GM19025 (cell line): ENCODE results near the gene CXCR6.
A peak's percentile ranks its signal among the peaks of the same experiment; 100 is the strongest.
"Not testable (repeated sequence)": the region's sequence is repeated elsewhere in the genome, so short reads cannot be mapped to it uniquely, and the experiment has no call there.

ENCODE experiments used
- ATAC-seq: cut with Tn5 transposase; IDR thresholded peaks from one replicate; pipeline ENCODE4 v1.9.1; 2021; ENCODE audit warnings: mild to moderate bottlenecking, low read depth, moderate library complexity; ENCODE audit not compliant: unreplicated experiment

CXCR6 gene

GRCh38 chr3:45985532-45986302, 42.5 kb downstream of the CXCR6 start:
- no peak for ATAC-seq

GRCh38 chr3:45986303-45986982, 43.2 kb downstream of the CXCR6 start:
- no peak for ATAC-seq

GRCh38 chr3:45987368-45988291, 44.4 kb downstream of the CXCR6 start:
- no peak for ATAC-seq

GRCh38 chr3:45988362-45988761, 45.1 kb downstream of the CXCR6 start:
- no peak for ATAC-seq

- no peak for ATAC-seq
Measured at GRCh38 chr3:45988804-45989203, 45.5 kb downstream of the CXCR6 start.

GRCh38 chr3:45990181-45990580, 46.9 kb downstream of the CXCR6 start:
- ATAC-seq = no peak

- ATAC-seq = no peak
Measured at GRCh38 chr3:45991341-45991740, 48.1 kb downstream of the CXCR6 start.

- ATAC-seq = no peak
Measured at GRCh38 chr3:45992133-45992729, 49.0 kb downstream of the CXCR6 start.

- no peak for ATAC-seq
Measured at GRCh38 chr3:45992821-45993221, 49.6 kb downstream of the CXCR6 start.

- no peak for ATAC-seq
Measured at GRCh38 chr3:45993421-45994027, 50.3 kb downstream of the CXCR6 start.

- ATAC-seq = no peak
Measured at GRCh38 chr3:45994419-45995235, 51.4 kb downstream of the CXCR6 start.

GRCh38 chr3:45995236-45996192, 52.2 kb downstream of the CXCR6 start, which contains the start of gene FYCO1:
TSS of gene FYCO1 (minus strand) at chr3:45995824. CDS start at chr3:45984910, 10,914 bp downstream.
- peak; percentile 96 for ATAC-seq

GRCh38 chr3:45997499-45997898, 54.2 kb downstream of the CXCR6 start:
- ATAC-seq = not testable (repeated sequence)

GRCh38 chr3:45997942-45998341, 54.7 kb downstream of the CXCR6 start:
- no peak for ATAC-seq
